Mucosa of stomach (tissue), 1 donor: ENCODE measurements around the gene ATP7A.
"Not testable (repeated sequence)": the region's sequence is repeated elsewhere in the genome, so short reads cannot be mapped to it uniquely, and the experiment has no call there.

Experiments used
- H3K27me3 ChIP-seq: one replicate; pipeline ENCODE4 v1.7.0; 2013; ENCODE audit warnings: mild to moderate bottlenecking, low read length; ENCODE audit not compliant: control insufficient read depth, insufficient read depth
- H3K36me3 ChIP-seq: one replicate; pipeline ENCODE4 v1.7.0; 2013; ENCODE audit warnings: low read length; ENCODE audit not compliant: control insufficient read depth, insufficient read depth
- H3K4me1 ChIP-seq: one replicate; pipeline ENCODE4 v1.7.0; 2013; ENCODE audit warnings: mild to moderate bottlenecking, low read length; ENCODE audit not compliant: control insufficient read depth, insufficient read depth
- H3K4me3 ChIP-seq: one replicate; pipeline ENCODE4 v1.7.0; 2013; ENCODE audit warnings: low read length
- H3K9ac ChIP-seq: one replicate; pipeline ENCODE4 v1.7.0; 2013; ENCODE audit warnings: mild to moderate bottlenecking, low read length, moderate library complexity
- H3K9me3 ChIP-seq: one replicate; pipeline ENCODE4 v1.7.0; 2013; ENCODE audit warnings: mild to moderate bottlenecking, low read length, moderate library complexity; ENCODE audit not compliant: control insufficient read depth
- donor health status: Pancreatic carcinoma.

ATP7A gene

DNA sequence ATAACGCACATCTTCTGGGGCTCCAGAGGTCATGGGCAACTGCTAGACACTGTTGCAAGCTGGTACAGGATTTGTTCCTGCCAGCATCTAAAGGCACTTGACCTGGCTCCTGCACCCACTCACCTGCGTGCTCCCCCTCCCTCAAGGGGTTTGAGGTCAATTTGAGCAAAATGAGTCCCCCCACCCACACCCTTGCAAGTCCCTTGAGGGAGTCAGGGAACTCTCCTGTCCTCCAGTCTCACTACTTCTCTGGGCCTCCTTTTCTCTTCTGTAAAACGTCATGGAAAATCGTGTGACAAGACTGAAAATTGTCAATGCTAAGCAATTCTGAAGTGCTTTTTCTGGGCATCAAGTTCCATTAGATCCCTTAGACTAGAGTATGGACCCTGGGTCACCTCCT is 153.7 kb downstream of the ATP7A start:
- peaks cover 6% of the 10 kb centered on the region for H3K4me1 ChIP-seq
- H3K36me3 ChIP-seq, result no peaks in the 10 kb centered on the region
- no peaks in the 10 kb centered on the region for H3K9me3 ChIP-seq

DNA sequence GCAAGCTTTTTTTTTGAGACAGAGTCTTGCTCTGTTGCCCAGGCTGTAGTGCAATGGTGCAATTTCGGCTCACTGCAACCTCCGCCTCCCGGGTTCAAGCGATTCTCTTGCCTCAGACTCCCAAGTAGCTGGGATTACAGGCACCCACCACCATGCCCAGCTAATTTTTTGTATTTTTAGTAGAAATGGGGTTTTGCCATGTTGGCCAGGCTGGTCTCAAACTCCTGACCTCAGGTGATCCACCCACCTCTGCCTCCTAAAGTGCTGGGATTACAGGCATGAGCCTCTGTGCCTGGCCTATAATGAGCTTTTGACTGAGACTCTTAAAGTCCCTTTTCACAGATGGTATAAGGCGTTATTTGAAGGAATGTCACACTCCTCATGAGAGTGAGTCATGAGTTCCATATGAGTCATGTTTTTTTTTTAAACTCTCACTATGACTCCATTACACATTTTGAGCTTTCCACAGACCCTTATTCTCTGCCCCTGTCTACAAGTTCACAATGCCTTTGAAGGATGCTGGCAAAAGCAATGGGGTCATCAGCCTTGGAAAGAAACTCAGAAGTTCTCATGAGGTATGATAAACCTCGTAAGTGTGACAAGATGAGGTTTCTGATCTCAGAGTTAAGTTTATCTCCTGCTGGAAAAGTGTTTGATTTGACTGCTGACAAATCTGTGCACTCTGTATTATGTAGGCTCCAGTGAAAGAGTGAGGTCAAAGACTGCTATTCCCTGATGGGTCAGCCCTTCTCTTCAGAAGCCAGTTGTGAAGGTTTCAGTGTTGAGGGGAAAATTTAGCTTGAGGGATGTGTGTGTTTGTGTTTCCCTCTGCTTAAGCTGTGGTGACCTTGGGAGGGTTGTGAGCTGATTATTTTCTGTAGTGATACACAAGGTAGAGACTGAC is 154.5 kb downstream of the ATP7A start:
- not testable (repeated sequence) for H3K36me3 ChIP-seq, H3K4me3 ChIP-seq, H3K4me1 ChIP-seq, H3K9ac ChIP-seq, H3K9me3 ChIP-seq, H3K27me3 ChIP-seq

More for the DNA sequence above, 153.7 kb downstream of the ATP7A start:
- Histone ChIP-seq H3K9ac (no peak overlapping the region), H3K4me3 (no peak overlapping the region), H3K27me3 (no peaks in the 10 kb centered on the region)

DNA sequence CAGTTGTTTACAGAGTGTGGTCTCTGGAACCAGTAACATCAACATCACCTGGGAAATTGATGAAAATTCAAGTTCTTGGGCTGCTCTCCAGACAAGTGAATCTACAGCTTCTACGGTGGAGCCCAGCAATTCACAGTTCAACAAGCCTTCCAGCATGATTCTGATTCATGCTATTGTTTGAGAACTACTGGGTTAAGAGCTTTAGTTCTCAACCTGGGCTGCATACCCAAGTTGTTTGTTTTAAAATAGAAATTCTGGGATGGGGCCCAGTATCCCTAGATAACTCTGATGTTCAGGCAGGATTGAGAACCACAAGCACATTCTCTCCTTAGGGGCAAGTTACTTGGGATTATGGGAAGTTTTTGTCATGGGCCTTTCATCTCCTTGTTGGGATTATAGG is 155.6 kb downstream of the ATP7A start:
- Histone ChIP-seq H3K4me1 (peaks cover 6% of the 10 kb centered on the region), H3K27me3 (no peaks in the 10 kb centered on the region), H3K9ac (no peak overlapping the region), H3K9me3 (no peaks in the 10 kb centered on the region), H3K4me3 (no peak overlapping the region), H3K36me3 (no peaks in the 10 kb centered on the region)

DNA sequence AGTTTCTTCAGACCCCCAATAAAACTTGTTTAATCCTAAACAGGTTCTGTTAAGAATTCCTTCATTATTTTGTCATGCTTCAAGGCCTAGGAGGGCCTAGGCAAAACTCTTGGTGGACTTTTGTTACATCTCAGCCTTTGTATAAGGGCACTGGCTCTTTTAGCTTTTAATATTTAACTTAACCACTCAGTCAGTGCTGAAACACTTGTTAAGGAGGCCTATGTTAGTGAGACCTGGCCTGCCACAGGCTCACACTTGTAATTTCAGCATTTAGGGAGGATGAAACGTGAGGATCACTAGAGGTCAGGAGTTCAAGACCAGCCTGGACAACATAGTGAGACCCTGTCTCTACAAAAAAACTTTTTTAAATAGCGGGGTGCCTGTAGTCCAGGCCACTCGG is 160.8 kb downstream of the ATP7A start:
- Histone ChIP-seq H3K36me3 (no peaks in the 10 kb centered on the region), H3K4me1 (no peaks in the 10 kb centered on the region), H3K4me3 (no peak overlapping the region), H3K9me3 (no peaks in the 10 kb centered on the region), H3K27me3 (no peaks in the 10 kb centered on the region), H3K9ac (no peak overlapping the region)

DNA sequence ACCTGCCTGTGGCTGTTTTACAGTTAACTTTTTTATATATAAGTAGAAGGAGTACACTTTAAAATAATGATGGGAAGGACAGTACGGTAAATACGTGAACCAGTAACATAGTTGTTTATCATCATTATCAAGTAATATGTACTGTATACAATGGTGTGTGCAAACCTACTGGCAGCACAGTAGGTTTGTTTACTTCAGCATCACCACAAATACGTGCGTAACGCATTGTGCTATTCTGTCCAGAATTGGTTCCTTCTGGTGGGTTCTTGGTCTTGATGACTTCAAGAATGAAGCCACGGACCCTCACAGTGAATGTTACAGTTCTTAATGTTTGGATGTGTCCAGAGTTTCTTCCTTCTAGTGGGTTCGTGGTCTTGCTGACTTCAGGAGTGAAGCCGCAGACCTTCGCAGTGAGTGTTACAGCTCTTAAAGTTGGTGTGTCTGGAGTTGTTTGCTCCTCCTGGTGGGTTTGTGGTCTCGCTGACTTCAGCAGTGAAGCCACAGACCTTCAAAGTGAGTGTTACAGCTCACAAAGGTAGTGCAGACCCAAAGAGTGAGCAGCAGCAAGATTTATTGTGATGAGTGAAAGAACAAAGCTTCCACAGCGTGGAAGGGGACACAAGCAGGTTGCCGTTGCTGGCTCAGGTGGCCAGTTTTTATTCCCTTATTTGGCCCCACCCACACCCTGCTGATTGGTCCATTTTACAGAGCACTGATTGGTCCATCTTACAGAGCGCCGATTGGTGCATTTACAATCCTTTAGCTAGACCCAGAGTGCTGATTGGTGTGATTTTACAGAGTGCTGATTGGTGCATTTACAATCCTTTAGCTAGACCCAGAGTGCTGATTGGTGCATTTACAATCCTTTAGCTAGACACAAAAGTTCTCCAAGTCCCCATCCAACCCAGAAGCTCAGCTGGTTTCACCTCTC is 162.9 kb downstream of the ATP7A start:
- H3K4me3 ChIP-seq, H3K4me1 ChIP-seq, H3K27me3 ChIP-seq, H3K9ac ChIP-seq, H3K36me3 ChIP-seq, H3K9me3 ChIP-seq: not testable (repeated sequence)

DNA sequence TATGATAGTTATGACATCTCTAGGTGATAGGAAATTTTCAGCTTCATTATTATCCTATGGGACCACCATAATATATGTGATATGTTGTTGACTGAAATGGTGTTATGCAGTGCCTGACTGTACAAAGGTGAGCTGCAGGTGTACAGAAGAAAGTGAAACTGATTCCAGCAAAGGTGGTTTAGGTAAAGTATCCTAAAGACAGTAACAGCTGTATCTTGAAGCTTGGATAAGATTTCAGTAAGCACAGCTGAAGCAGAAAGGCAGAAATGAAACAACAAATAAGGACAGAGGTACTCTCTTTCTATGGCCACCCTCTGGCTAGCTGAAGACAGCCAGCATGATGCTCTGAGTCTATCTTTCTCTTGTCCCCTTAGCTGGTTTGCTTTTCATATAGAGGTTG is 163.6 kb downstream of the ATP7A start:
- Histone ChIP-seq H3K36me3 (no peaks in the 10 kb centered on the region), H3K4me3 (no peak overlapping the region), H3K4me1 (no peaks in the 10 kb centered on the region), H3K9me3 (no peaks in the 10 kb centered on the region), H3K27me3 (no peaks in the 10 kb centered on the region), H3K9ac (no peak overlapping the region)

DNA sequence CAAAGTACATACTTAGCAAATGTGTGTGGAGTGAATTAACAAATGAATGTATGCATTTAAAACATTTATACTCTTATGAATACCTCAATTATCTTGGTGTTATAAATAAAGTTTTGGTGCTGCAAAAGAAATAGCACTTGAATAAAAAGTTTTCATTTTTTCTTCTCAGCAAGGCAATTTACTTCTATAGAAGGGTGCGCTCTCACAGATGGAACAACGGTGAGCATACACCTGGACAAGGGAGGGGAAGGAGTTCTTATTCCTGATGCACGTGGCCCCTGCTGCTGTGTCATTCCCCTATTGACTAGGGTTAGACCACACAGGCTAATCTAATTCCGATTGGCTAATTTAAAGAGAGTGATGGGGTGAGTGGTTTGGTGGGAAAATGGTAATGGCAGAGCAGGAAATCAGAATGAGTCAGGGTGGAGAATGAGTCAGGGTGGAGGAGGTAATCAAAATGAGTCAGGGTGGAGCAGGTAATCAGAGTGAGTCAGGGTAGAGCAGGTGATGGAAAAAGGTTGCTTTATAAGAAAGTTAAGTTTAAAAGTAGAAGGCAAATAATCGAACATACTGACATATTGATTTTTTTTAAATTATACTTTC is 165.4 kb downstream of the ATP7A start:
- H3K9ac ChIP-seq, result no peak overlapping the region
- H3K36me3 ChIP-seq, result no peaks in the 10 kb centered on the region
- no peaks in the 10 kb centered on the region for H3K9me3 ChIP-seq
- no peak overlapping the region for H3K4me3 ChIP-seq
- no peaks in the 10 kb centered on the region for H3K27me3 ChIP-seq
- H3K4me1 ChIP-seq, result no peaks in the 10 kb centered on the region

DNA sequence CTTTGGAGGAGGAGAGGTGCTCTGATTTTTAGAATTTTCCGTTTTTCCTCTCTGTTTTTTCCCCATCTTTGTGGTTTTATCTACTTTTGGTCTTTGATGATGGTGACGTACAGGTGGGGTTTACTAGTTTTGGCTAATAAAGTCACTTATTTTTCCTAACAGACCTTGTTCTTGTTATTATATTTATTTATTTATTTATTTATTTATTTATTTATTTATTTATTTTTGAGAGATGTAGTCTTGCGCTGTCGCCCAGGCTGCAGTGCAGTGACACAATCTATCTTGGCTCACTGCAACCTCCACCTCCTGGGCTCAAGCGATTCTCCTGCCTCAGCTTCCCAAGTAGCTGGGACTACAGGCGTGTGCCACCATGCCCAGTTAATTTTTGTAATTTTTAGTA is 170.9 kb downstream of the ATP7A start:
- H3K27me3 ChIP-seq, H3K4me3 ChIP-seq, H3K9ac ChIP-seq, H3K36me3 ChIP-seq, H3K9me3 ChIP-seq, H3K4me1 ChIP-seq: not testable (repeated sequence)

DNA sequence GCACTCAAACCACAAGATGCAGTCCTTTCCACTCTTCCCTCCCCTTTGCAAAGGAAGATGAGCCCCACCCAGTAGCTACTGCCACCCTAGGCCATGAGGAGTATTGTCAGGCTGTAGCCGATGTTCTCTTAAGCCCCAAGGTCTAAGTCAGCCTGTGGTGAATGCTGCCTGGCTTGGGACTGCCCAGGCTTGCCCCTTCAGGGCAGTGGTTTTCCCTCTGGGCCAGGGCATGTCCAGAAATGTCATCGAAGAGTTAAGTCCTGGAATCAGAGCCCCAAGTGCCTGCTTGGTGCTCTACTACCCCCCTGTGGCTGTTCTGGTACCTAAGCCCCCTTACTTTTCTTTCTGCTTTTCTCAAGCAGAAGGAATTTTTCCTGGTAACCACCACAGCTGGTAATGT is 181.8 kb downstream of the ATP7A start:
- Histone ChIP-seq H3K9ac (no peak overlapping the region), H3K36me3 (no peaks in the 10 kb centered on the region), H3K4me3 (no peak overlapping the region), H3K9me3 (no peaks in the 10 kb centered on the region), H3K4me1 (no peaks in the 10 kb centered on the region), H3K27me3 (no peaks in the 10 kb centered on the region)

DNA sequence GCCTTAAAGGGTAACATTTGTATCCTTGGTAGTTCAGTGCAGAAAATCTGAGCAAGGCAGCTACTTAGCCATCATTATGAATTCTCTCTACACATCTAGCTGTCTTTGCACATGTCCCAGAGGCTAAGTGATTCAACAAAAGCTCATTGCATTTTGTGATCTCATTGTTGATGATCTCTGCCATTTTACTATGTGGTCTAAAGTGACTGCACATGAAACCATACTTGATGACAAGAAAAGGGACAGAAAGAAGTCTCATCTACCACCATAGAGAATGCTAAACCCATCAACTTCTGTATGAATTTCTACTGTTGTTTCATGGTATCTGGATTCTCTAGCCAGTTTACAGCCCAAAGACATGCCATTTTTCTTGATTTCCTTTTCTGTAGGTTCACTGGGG is 187.6 kb downstream of the ATP7A start:
- no peaks in the 10 kb centered on the region for H3K9me3 ChIP-seq
- H3K4me3 ChIP-seq, result no peak overlapping the region
- H3K9ac ChIP-seq, result no peak overlapping the region
- no peaks in the 10 kb centered on the region for H3K4me1 ChIP-seq
- H3K36me3 ChIP-seq, result no peaks in the 10 kb centered on the region
- H3K27me3 ChIP-seq, result no peaks in the 10 kb centered on the region
